CD4-positive, alpha-beta memory T cell (primary cell): Measurements from ENCODE around the gene STAC. TPM values are rescaled to one million over a fixed set of nuclear protein-coding genes. Genes with fewer than 3 reads are reported as not detected.

Experiments
- CTCF ChIA-PET: fragments of 350-600 bp; sonication (Branson Sonifier 250); formaldehyde crosslinking; loops from one replicate; lab custom pipeline; 2021; ENCODE audit warnings: inconsistent platforms; ENCODE audit not compliant: partially characterized antibody; lab: Charles Lee
- POLR2A ChIA-PET: fragments of 350-600 bp; sonication (Branson Sonifier 250); formaldehyde crosslinking; loops from one replicate; lab custom pipeline; 2021; ENCODE audit not compliant: partially characterized antibody; lab: Charles Lee
- DNase-seq, 5 donors: peaks; one replicate each; pipeline versions ENCODE4 v3.0.0 to v3.0.0-alpha.2; 2020 to 2022; ENCODE audit warnings: mixed read lengths in 1 of 5
- H3K27ac ChIP-seq: one replicate; pipeline ENCODE4 v1.7.0; 2013; ENCODE audit warnings: low read depth, low read length
- H3K27me3 ChIP-seq: 2 replicates; pipeline ENCODE4 v1.7.0; 2013; ENCODE audit warnings: mild to moderate bottlenecking, low read length, moderate library complexity; ENCODE audit not compliant: insufficient read depth
- H3K36me3 ChIP-seq: 2 replicates; pipeline ENCODE4 v1.7.0; 2013; ENCODE audit warnings: mild to moderate bottlenecking, low read length, moderate library complexity; ENCODE audit not compliant: insufficient read depth
- H3K4me1 ChIP-seq: 2 replicates; pipeline ENCODE4 v1.7.0; 2013; ENCODE audit warnings: mild to moderate bottlenecking, low read length, moderate library complexity; ENCODE audit not compliant: insufficient read depth
- H3K4me3 ChIP-seq, 2 donors: one replicate each; pipeline ENCODE4 v1.7.0; 2013; ENCODE audit warnings: low read length in 2 of 2, mild to moderate bottlenecking in 1 of 2
- H3K9me3 ChIP-seq, 2 donors: one replicate each; pipeline ENCODE4 v1.7.0; 2013; ENCODE audit warnings: low read length in 2 of 2, control low read depth in 1 of 2; ENCODE audit not compliant: control insufficient read depth in 1 of 2
- H3K27ac Mint-ChIP-seq, 7 donors: one replicate each; pipeline ENCODE4 v1.8.0; 2020 to 2021; ENCODE audit warnings: mixed read lengths in 7 of 7, mild to moderate bottlenecking in 6 of 7, inconsistent platforms in 3 of 7, moderate library complexity in 3 of 7
- H3K27me3 Mint-ChIP-seq, 2 donors: one replicate each; pipeline ENCODE4 v1.8.0; 2020 to 2021; ENCODE audit warnings: mixed read lengths in 2 of 2
- H3K36me3 Mint-ChIP-seq, 2 donors: one replicate each; pipeline ENCODE4 v1.8.0; 2020 to 2021; ENCODE audit warnings: mixed read lengths in 2 of 2, inconsistent platforms in 1 of 2, mild to moderate bottlenecking in 1 of 2
- H3K4me1 Mint-ChIP-seq, 4 donors: one replicate each; pipeline ENCODE4 v1.8.0; 2020 to 2021; ENCODE audit warnings: mixed read lengths in 4 of 4, mild to moderate bottlenecking in 1 of 4
- H3K4me3 Mint-ChIP-seq, 8 donors: one replicate each; pipeline ENCODE4 v1.8.0; 2020 to 2021; ENCODE audit warnings: mixed read lengths in 8 of 8, mild to moderate bottlenecking in 7 of 8, moderate library complexity in 6 of 8, inconsistent platforms in 3 of 8
- H3K9me3 Mint-ChIP-seq, 8 donors: one replicate each; pipeline ENCODE4 v1.8.0; 2020 to 2021; ENCODE audit warnings: mixed read lengths in 8 of 8, mild to moderate bottlenecking in 5 of 8, inconsistent platforms in 3 of 8, moderate library complexity in 1 of 8
- intact Hi-C: fragments of 100-400 bp; cut with micrococcal nuclease; formaldehyde crosslinking; loops from one replicate; pipeline ENCODE4 v1.15.1; 2023
- polyA plus RNA-seq, 2 donors: library from polyadenylated mRNA; unstranded; fragments of 300-500 nt; fragmentation: Illumina TruSeq; gene quantifications; one replicate each; pipeline ENCODE4 v1.2.3, GENCODE V29; 2021
- total RNA-seq, 2 experiments: library from RNA; stranded (reverse); gene quantifications; one replicate each; pipeline ENCODE4 v1.2.3, GENCODE V29; 2021

The STAC gene
- total and polyA plus RNA-seq, 4 experiments from 2014 or later: not detected

DNA sequence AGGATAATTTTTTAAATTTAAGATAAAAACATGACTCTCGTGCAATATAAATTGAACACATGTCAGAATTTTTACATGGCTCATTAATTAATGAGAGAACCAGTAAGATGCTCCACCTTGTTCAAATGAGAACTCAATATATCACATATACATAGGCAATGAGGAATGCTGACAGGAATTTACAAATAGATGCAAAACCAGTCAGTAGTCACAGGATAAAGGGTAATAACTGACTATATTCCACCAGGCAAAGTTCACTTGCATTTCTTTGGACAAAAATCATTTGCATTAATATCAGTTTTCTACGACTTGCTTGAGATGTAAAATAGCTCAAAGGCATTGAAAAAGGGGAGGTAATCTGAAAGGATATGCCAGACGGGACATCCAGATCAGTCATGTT is 139.4 kb downstream of the STAC start:
- Mint-ChIP-seq H3K9me3 (no peaks in the 10 kb centered on the region), H3K27ac (no peak overlapping the region), H3K4me3 (no peak overlapping the region), H3K27me3 (peaks cover 0 to 2% of the 10 kb centered on the region in 2 donors), H3K4me1 (no peaks in the 10 kb centered on the region), H3K36me3 (no peaks in the 10 kb centered on the region)
- no peak overlapping the region for H3K27ac ChIP-seq
- POLR2A ChIA-PET: no interaction called here
- no peak for DNase-seq
- no peaks in the 10 kb centered on the region for H3K9me3 ChIP-seq
- no peaks in the 10 kb centered on the region for H3K27me3 ChIP-seq
- intact Hi-C loops: no loop called here
- CTCF ChIA-PET: no interaction called here
- H3K4me3 ChIP-seq: no peak overlapping the region
- H3K36me3 ChIP-seq: no peaks in the 10 kb centered on the region
- H3K4me1 ChIP-seq: no peaks in the 10 kb centered on the region

DNA sequence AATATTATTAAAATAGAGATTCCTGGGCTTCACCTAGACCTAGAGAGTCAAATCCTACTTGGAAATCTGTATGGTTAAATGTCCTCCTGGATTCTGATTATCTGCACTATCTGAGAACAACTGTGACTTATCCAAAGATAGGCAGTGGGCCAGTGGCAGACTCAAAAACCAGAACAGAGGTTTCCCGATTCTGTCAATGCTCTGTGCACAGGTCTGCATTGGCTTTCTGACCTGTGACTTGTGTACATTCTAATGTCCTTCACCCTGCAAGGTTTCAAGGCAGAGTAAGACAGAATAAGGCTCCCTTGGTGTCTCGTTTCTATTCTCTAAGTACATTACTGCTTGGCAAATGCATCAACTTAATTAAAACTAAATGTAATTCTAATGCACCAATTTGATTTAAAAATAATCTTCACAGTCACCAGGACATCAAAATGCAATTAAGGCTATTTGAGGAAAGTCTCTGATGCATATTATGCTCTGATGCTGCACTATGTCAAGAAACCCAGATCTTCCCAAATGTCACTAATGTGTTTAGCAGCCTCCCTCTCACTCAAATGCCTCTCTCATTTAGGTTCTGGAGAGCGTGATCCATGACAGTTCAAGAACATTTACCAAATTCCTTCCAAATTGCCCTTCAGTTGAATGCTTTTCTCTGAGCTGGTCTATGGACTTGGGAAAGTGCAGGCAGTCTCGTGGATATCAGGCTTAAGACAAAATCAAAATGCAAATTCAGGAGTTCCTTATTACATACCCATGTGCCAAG is 140.1 kb downstream of the STAC start:
- CTCF ChIA-PET: no interaction called here
- intact Hi-C loops: no loop called here
- peaks cover 0 to 2% of the 10 kb centered on the region in 2 donors for H3K27me3 Mint-ChIP-seq
- no peak overlapping the region for H3K27ac Mint-ChIP-seq
- H3K36me3 Mint-ChIP-seq: no peaks in the 10 kb centered on the region
- no peak for DNase-seq
- Histone ChIP-seq H3K27ac (no peak overlapping the region), H3K36me3 (no peaks in the 10 kb centered on the region), H3K9me3 (no peaks in the 10 kb centered on the region), H3K4me3 (no peak overlapping the region), H3K27me3 (no peaks in the 10 kb centered on the region), H3K4me1 (no peaks in the 10 kb centered on the region)
- no peaks in the 10 kb centered on the region for H3K4me1 Mint-ChIP-seq
- no peak overlapping the region for H3K4me3 Mint-ChIP-seq
- H3K9me3 Mint-ChIP-seq: no peaks in the 10 kb centered on the region
- POLR2A ChIA-PET: no interaction called here

- no peak overlapping the region for H3K27ac ChIP-seq
- Mint-ChIP-seq H3K4me1 (no peaks in the 10 kb centered on the region), H3K4me3 (no peak overlapping the region), H3K9me3 (peaks cover 0 to 2% (median 0%) of the 10 kb centered on the region in 8 donors), H3K27ac (peak overlapping the region in 1 of 7 donors; percentile 3), H3K36me3 (no peaks in the 10 kb centered on the region), H3K27me3 (peaks cover 0 to 2% of the 10 kb centered on the region in 2 donors)
- ChIA-PET POLR2A (no interaction called here), CTCF (no interaction called here)
- no peaks in the 10 kb centered on the region for H3K36me3 ChIP-seq
- no peaks in the 10 kb centered on the region for H3K4me1 ChIP-seq
- DNase-seq: no peak
- no peaks in the 10 kb centered on the region for H3K27me3 ChIP-seq
- no peak overlapping the region for H3K4me3 ChIP-seq
- H3K9me3 ChIP-seq: no peaks in the 10 kb centered on the region
- intact Hi-C loops: no loop called here
Observed at GRCh38 chr3:36521007-36521379, 140.7 kb downstream of the STAC start.

GRCh38 chr3:36524560-36524959 is 144.3 kb downstream of the STAC start:
- intact Hi-C loops: no loop called here
- Histone ChIP-seq H3K27ac (no peak overlapping the region), H3K4me3 (no peak overlapping the region), H3K9me3 (no peaks in the 10 kb centered on the region), H3K36me3 (no peaks in the 10 kb centered on the region), H3K4me1 (no peaks in the 10 kb centered on the region), H3K27me3 (no peaks in the 10 kb centered on the region)
- POLR2A ChIA-PET: no interaction called here
- H3K36me3 Mint-ChIP-seq: no peaks in the 10 kb centered on the region
- CTCF ChIA-PET: no interaction called here
- H3K4me1 Mint-ChIP-seq: no peaks in the 10 kb centered on the region
- peaks cover 0 to 2% of the 10 kb centered on the region in 2 donors for H3K27me3 Mint-ChIP-seq
- peaks cover 0 to 2% (median 0%) of the 10 kb centered on the region in 8 donors for H3K9me3 Mint-ChIP-seq
- no peak overlapping the region for H3K4me3 Mint-ChIP-seq
- no peak for DNase-seq
- no peak overlapping the region for H3K27ac Mint-ChIP-seq

DNA sequence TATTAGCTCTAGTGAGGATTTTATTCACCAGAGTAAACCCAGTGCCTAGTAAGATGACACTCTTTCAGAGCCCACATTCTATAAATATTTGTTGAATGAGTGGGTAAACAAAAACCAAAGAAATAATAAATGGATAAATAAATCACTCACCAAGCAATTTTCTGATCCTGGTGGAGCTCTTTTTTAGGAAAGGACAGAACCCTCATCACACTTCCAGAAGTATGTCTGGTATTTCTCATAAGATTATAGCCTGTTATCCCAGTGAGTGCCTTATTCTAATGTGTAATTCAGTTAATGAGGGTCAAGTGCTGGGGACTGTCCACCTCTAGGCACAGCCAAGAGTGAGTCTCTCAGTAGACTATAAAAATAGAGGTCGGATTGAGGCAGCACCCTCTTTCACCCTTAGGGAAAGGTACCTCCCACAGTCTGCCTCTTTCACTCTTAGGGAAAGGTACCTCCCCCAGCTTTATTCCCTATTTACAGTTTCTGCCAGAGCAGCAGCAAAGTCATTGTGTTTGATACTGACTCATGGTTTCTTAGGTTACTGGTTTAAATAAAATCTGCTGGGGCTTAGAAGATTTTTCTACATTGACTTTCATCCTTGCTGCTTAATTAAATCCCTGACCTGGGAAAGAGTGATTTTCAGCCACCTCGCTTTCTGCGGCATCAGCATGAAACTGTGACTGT is 145.0 kb downstream of the STAC start:
- Histone ChIP-seq H3K36me3 (no peaks in the 10 kb centered on the region), H3K27ac (no peak overlapping the region), H3K4me3 (no peak overlapping the region), H3K9me3 (no peaks in the 10 kb centered on the region), H3K4me1 (no peaks in the 10 kb centered on the region), H3K27me3 (no peaks in the 10 kb centered on the region)
- Mint-ChIP-seq H3K9me3 (peaks cover 0 to 2% (median 0%) of the 10 kb centered on the region in 8 donors), H3K27ac (no peak overlapping the region), H3K4me1 (no peaks in the 10 kb centered on the region), H3K4me3 (no peak overlapping the region), H3K36me3 (no peaks in the 10 kb centered on the region), H3K27me3 (peaks cover 0 to 2% of the 10 kb centered on the region in 2 donors)
- POLR2A ChIA-PET: no interaction called here
- no peak for DNase-seq
- intact Hi-C loops: no loop called here
- CTCF ChIA-PET: no interaction called here

- ChIA-PET POLR2A (no interaction called here), CTCF (no interaction called here)
- no peak for DNase-seq
- Mint-ChIP-seq H3K4me1 (no peaks in the 10 kb centered on the region), H3K27ac (no peak overlapping the region), H3K9me3 (peaks cover 0 to 4% (median 0%) of the 10 kb centered on the region in 8 donors), H3K27me3 (peaks cover 2 to 4% of the 10 kb centered on the region in 2 donors), H3K4me3 (no peak overlapping the region), H3K36me3 (no peaks in the 10 kb centered on the region)
- Histone ChIP-seq H3K27me3 (no peaks in the 10 kb centered on the region), H3K9me3 (no peaks in the 10 kb centered on the region), H3K36me3 (no peaks in the 10 kb centered on the region), H3K4me3 (no peak overlapping the region), H3K27ac (no peak overlapping the region), H3K4me1 (no peaks in the 10 kb centered on the region)
- intact Hi-C loops: no loop called here
Observed at GRCh38 chr3:36538136-36538749, 157.9 kb downstream of the STAC start.

GRCh38 chr3:36540888-36541518 is 160.7 kb downstream of the STAC start:
- Histone ChIP-seq H3K4me3 (no peak overlapping the region), H3K9me3 (no peaks in the 10 kb centered on the region), H3K27me3 (no peaks in the 10 kb centered on the region), H3K27ac (no peak overlapping the region), H3K4me1 (no peaks in the 10 kb centered on the region), H3K36me3 (no peaks in the 10 kb centered on the region)
- Mint-ChIP-seq H3K4me1 (no peaks in the 10 kb centered on the region), H3K9me3 (peaks cover 0 to 4% (median 0%) of the 10 kb centered on the region in 8 donors), H3K27me3 (peaks cover 2 to 4% of the 10 kb centered on the region in 2 donors), H3K36me3 (no peaks in the 10 kb centered on the region), H3K27ac (no peak overlapping the region), H3K4me3 (no peak overlapping the region)
- ChIA-PET POLR2A (no interaction called here), CTCF (no interaction called here)
- no peak for DNase-seq
- intact Hi-C loops: no loop called here
